Measurements from ENCODE around the gene STK32B.

Gene STK32B

DNA sequence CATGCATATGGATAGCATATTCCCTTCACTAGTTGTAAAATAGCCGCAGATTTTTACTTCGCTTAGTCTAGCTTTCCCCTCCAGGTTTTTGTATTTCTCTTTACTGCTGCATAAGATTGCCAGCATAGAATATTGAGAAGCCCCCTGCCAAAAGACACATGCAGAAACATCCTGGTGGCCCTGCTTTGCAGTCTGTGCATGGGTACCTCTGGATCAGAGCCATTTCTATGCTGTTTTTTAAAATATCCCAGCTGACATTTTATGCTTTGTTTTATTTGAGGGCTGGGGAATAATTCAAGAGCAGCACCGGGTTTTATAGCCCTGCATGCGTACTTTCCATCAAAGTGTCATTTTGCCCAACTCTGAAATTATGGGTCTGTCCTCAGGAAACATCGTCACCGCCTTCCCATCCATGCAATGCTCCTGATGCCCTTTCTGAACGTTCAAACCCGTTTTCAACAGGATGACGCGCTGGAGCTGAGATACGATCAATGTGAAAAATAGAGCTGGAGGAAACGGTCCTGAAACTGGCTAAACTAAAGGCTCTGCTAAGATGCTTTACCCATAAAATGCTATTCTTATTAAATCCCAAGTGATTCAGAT lies 342.7 kb downstream of the STK32B start:
- H3K4me3 Mint-ChIP-seq: no peak overlapping the region
- DNase-seq: no peak
- peaks cover 5% of the 10 kb centered on the region for H3K9me3 Mint-ChIP-seq
- H3K36me3 Mint-ChIP-seq: no peaks in the 10 kb centered on the region
- H3K4me1 Mint-ChIP-seq: no peaks in the 10 kb centered on the region
- H3K27ac Mint-ChIP-seq: no peak overlapping the region
- no peaks in the 10 kb centered on the region for H3K27me3 Mint-ChIP-seq
- CTCF ChIA-PET: no interaction called here

DNA sequence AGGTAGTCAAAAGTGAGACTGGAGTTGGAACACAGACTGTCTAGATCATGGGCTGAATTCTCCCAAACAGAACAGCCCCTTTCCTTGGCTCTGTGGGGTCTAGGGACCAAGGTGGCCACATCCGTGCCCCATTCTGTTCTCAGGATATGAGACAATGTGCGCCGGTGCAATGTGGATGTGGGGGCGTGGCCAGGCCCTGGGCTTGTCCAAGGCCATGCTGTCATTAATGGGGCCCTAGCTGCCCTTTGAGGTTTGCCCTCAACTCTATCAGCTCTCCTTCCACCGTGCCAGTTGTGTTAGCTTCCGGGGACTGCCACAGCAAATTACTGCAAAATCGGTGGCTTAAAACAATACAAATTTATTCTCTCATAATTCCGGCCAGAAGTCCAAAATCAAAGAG lies 344.5 kb downstream of the STK32B start:
- peaks cover 5% of the 10 kb centered on the region for H3K9me3 Mint-ChIP-seq
- no peak for DNase-seq
- H3K36me3 Mint-ChIP-seq: no peaks in the 10 kb centered on the region
- no peak overlapping the region for H3K4me3 Mint-ChIP-seq
- H3K27ac Mint-ChIP-seq: no peak overlapping the region
- H3K4me1 Mint-ChIP-seq: no peaks in the 10 kb centered on the region
- no peaks in the 10 kb centered on the region for H3K27me3 Mint-ChIP-seq
- CTCF ChIA-PET: no interaction called here

GRCh38 chr4:5398056-5398455 lies 346.8 kb downstream of the STK32B start:
- Mint-ChIP-seq H3K36me3 (no peaks in the 10 kb centered on the region), H3K27me3 (no peaks in the 10 kb centered on the region), H3K9me3 (peaks cover 4% of the 10 kb centered on the region), H3K4me3 (no peak overlapping the region), H3K4me1 (no peaks in the 10 kb centered on the region), H3K27ac (no peak overlapping the region)
- DNase-seq: no peak
- CTCF ChIA-PET: no interaction called here

DNA sequence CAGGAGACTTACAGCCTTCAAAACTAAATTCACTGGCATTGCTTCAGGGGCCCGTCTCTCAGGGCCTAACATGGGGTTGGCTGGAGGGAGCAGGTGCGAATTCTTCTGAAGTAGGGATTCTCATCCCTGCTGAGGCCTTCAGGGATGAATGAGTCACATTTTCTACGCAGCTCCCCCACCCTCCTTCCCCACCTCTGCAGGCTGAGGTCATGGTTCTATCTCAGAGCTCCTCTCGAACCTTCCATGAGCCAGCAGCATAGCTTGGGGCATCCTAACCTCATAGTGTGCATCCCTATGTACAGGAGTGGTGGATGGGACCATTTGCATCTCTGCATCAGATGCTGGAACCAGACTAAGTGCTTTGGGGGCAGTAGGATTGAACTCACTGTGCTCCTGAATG lies 347.8 kb downstream of the STK32B start:
- no peak overlapping the region for H3K27ac Mint-ChIP-seq
- no peaks in the 10 kb centered on the region for H3K36me3 Mint-ChIP-seq
- no peaks in the 10 kb centered on the region for H3K4me1 Mint-ChIP-seq
- H3K9me3 Mint-ChIP-seq: peaks cover 8% of the 10 kb centered on the region
- no peaks in the 10 kb centered on the region for H3K27me3 Mint-ChIP-seq
- CTCF ChIA-PET: no interaction called here
- DNase-seq: no peak
- H3K4me3 Mint-ChIP-seq: no peak overlapping the region

DNA sequence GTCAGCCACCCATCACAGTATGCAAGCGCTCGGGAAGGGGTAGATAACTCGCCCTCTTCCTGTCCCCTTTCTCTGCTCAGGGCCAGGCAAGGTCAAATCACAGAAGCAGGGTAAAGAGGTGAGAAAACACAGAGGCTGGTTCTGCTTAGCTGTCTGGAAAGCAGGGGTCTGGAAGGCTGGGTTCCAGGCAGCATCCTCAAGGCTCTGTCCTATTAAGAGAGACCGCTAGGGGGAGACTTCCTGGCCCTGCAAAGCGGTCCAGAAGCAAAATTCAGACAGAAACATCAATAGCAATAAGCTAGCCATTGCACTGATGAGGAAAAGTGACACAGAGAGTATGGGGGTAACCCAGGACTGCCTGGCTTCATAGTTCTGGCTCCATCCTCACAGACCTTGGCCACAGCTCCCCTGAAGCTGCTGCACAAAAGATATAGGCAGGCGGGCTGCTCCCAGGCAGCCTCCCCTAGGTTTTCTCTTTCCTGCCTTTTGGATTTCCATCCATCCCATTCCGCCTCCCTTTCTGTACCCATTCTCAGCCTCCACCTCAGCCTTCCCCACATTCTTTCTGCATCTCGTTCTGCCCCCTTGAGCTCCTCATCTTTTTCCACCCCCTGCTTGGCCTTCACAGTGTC lies 348.6 kb downstream of the STK32B start:
- Mint-ChIP-seq H3K27ac (no peak overlapping the region), H3K4me1 (no peaks in the 10 kb centered on the region), H3K9me3 (peaks cover 8% of the 10 kb centered on the region), H3K36me3 (no peaks in the 10 kb centered on the region), H3K4me3 (no peak overlapping the region), H3K27me3 (no peaks in the 10 kb centered on the region)
- CTCF ChIA-PET: no interaction called here
- no peak for DNase-seq

- H3K27me3 Mint-ChIP-seq: no peaks in the 10 kb centered on the region
- H3K9me3 Mint-ChIP-seq: peaks cover 21% of the 10 kb centered on the region
- no peaks in the 10 kb centered on the region for H3K36me3 Mint-ChIP-seq
- H3K4me1 Mint-ChIP-seq: no peaks in the 10 kb centered on the region
- CTCF ChIA-PET: no interaction called here
- DNase-seq: no peak
- H3K27ac Mint-ChIP-seq: no peak overlapping the region
- H3K4me3 Mint-ChIP-seq: no peak overlapping the region
These were observed 352.6 kb downstream of the STK32B start for GRCh38 chr4:5403746-5404497.

GRCh38 chr4:5409237-5409636 lies 358.0 kb downstream of the STK32B start:
- peaks cover 17% of the 10 kb centered on the region for H3K9me3 Mint-ChIP-seq
- H3K4me1 Mint-ChIP-seq: no peaks in the 10 kb centered on the region
- H3K27me3 Mint-ChIP-seq: no peaks in the 10 kb centered on the region
- no peaks in the 10 kb centered on the region for H3K36me3 Mint-ChIP-seq
- DNase-seq: no peak
- no peak overlapping the region for H3K4me3 Mint-ChIP-seq
- H3K27ac Mint-ChIP-seq: no peak overlapping the region
- CTCF ChIA-PET: no interaction called here

DNA sequence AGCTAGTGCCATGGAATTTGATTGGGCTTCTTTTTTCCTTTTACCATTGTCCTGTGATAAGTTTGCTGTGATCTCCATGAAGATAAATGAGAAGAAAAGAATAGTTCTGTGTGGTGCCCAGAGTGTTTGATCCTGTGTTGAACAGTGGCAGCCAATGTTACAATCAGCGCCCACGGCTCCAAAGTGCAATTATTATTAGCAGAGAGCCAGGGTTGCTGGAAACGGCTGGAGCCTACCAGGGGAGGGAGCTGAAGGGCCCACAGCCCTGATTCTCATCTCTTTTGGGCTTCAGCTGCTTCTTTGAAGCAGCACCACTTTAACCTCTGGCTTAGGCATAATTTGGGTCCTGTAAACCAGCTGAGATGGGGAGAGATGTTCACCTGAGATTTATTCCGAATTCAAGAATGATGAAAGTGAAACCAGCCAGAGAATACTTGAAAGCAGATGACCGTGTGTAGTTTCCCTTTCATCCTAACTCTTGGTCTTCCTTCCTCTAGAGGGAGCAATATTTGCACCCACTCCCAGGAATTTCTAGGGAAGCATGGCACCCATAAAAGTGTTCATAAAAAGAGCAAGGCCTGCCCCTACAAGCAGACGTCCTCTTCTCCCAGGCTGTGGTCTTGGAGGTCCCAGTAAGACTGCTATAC lies 358.8 kb downstream of the STK32B start:
- Mint-ChIP-seq H3K9me3 (peaks cover 17% of the 10 kb centered on the region), H3K4me3 (no peak overlapping the region), H3K4me1 (no peaks in the 10 kb centered on the region), H3K27ac (no peak overlapping the region), H3K36me3 (no peaks in the 10 kb centered on the region), H3K27me3 (no peaks in the 10 kb centered on the region)
- CTCF ChIA-PET: no interaction called here
- DNase-seq: no peak

DNA sequence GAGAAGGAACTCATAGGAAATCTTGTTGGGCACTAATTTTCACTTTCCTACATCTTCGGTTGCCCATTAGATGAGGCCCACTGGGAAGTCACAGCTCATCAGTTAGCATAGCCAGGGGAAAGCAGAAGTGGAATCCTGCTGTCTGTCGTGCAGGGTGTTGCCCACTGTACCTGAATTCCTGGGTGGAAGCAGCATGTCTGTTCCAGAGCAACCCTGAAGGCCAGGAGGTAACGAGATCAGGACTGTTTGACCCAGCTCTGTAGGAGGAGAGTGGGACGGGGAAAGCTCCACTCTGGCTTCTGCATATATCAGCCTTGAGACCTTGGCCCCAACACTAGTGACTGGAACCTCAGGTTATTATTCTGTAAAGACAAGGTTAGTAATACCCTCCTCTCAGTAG lies 361.0 kb downstream of the STK32B start:
- H3K36me3 Mint-ChIP-seq: no peaks in the 10 kb centered on the region
- no peak overlapping the region for H3K27ac Mint-ChIP-seq
- no peaks in the 10 kb centered on the region for H3K27me3 Mint-ChIP-seq
- no peak overlapping the region for H3K4me3 Mint-ChIP-seq
- no peaks in the 10 kb centered on the region for H3K4me1 Mint-ChIP-seq
- CTCF ChIA-PET: no interaction called here
- no peak for DNase-seq
- peaks cover 8% of the 10 kb centered on the region for H3K9me3 Mint-ChIP-seq

- DNase-seq: no peak
- CTCF ChIA-PET: no interaction called here
- H3K4me3 Mint-ChIP-seq: no peak overlapping the region
- H3K9me3 Mint-ChIP-seq: peaks cover 7% of the 10 kb centered on the region
- H3K27me3 Mint-ChIP-seq: no peaks in the 10 kb centered on the region
- H3K27ac Mint-ChIP-seq: no peak overlapping the region
- no peaks in the 10 kb centered on the region for H3K4me1 Mint-ChIP-seq
- no peaks in the 10 kb centered on the region for H3K36me3 Mint-ChIP-seq
These were observed 361.5 kb downstream of the STK32B start for GRCh38 chr4:5412751-5413150.

- CTCF ChIA-PET: no interaction called here
- Mint-ChIP-seq H3K4me3 (no peak overlapping the region), H3K36me3 (no peaks in the 10 kb centered on the region), H3K27me3 (no peaks in the 10 kb centered on the region), H3K9me3 (peaks cover 10% of the 10 kb centered on the region), H3K4me1 (no peaks in the 10 kb centered on the region), H3K27ac (no peak overlapping the region)
- DNase-seq: no peak
These were observed 365.4 kb downstream of the STK32B start for GRCh38 chr4:5416637-5417036.

- Mint-ChIP-seq H3K4me3 (no peak overlapping the region), H3K4me1 (no peaks in the 10 kb centered on the region), H3K27me3 (no peaks in the 10 kb centered on the region), H3K36me3 (no peaks in the 10 kb centered on the region), H3K27ac (no peak overlapping the region), H3K9me3 (peaks cover 12% of the 10 kb centered on the region)
- DNase-seq: no peak
- CTCF ChIA-PET: no interaction called here
These were observed 369.0 kb downstream of the STK32B start for GRCh38 chr4:5420266-5420665.

- Mint-ChIP-seq H3K4me3 (no peak overlapping the region), H3K36me3 (no peaks in the 10 kb centered on the region), H3K27ac (no peak overlapping the region), H3K9me3 (peaks cover 12% of the 10 kb centered on the region), H3K27me3 (no peaks in the 10 kb centered on the region), H3K4me1 (no peaks in the 10 kb centered on the region)
- CTCF ChIA-PET: no interaction called here
- no peak for DNase-seq
These were observed 370.1 kb downstream of the STK32B start for GRCh38 chr4:5421416-5421815.

GRCh38 chr4:5422195-5422594 lies 370.9 kb downstream of the STK32B start:
- Mint-ChIP-seq H3K4me1 (no peaks in the 10 kb centered on the region), H3K4me3 (no peak overlapping the region), H3K9me3 (peaks cover 9% of the 10 kb centered on the region), H3K27me3 (no peaks in the 10 kb centered on the region), H3K36me3 (no peaks in the 10 kb centered on the region), H3K27ac (no peak overlapping the region)
- CTCF ChIA-PET: no interaction called here
- DNase-seq: no peak

- CTCF ChIA-PET: no interaction called here
- Mint-ChIP-seq H3K27me3 (no peaks in the 10 kb centered on the region), H3K36me3 (no peaks in the 10 kb centered on the region), H3K27ac (no peak overlapping the region), H3K4me3 (no peak overlapping the region), H3K9me3 (peaks cover 7% of the 10 kb centered on the region), H3K4me1 (no peaks in the 10 kb centered on the region)
- DNase-seq: no peak
These were observed 372.4 kb downstream of the STK32B start for GRCh38 chr4:5423670-5424069.

All from activated naive CD4-positive, alpha-beta T cell treated with anti-CD3 and anti-CD28 coated beads, Interleukin-2, amount 10 ng/mL, durations not matched to agents 7 days and 5 days (primary cell).